Activated T-cell treated with anti-CD3 and anti-CD28 coated beads for 1 hour (primary cell): ENCODE data around the gene PHAF1.

Experiments
- DNase-seq: peaks from one replicate; pipeline ENCODE4 v3.0.0-alpha.2; 2020; ENCODE audit warnings: low read depth

PHAF1 gene

DNA sequence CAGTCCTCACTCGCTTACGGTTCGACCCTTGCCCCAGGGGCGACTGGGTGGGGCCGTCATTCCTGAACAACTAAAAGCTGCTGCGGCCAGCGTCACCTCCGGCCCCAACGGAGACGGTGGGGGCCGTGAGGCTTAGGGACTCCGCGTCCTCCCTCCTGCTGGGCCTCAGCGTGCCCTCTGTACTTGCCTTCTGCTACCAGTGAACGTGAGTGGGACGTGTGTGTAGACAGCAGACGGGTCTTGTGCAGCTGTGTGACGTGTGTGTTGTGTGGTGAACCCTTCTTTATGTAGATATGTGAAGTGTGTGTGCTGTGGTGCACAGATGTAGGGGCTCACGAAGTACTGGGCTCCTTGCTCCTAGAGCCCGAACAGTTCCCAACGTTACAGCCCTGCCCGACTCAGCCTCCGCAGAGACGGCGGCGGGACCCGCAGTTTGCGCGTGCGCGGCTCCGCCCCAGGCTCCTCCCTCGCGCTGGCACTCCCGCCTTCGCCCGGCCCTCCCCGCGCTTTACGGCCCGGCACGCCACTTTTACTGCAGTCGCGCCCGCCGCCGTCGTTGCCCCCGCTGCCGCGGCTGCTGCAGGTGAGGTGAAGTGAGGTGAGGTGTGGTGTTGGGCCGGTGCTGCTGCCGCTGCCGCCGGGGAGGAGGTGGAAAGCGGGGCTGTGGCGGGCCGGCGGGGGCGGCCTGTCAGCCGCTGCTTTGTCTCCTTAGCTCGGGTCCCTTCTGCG lies at the start of gene PHAF1:
Gene PHAF1, plus strand, starts transcription at position 535 of the 729 bp plus-strand sequence. CDS start 235 bp downstream, outside the sequence.
- peak; percentile 94 for DNase-seq

DNA sequence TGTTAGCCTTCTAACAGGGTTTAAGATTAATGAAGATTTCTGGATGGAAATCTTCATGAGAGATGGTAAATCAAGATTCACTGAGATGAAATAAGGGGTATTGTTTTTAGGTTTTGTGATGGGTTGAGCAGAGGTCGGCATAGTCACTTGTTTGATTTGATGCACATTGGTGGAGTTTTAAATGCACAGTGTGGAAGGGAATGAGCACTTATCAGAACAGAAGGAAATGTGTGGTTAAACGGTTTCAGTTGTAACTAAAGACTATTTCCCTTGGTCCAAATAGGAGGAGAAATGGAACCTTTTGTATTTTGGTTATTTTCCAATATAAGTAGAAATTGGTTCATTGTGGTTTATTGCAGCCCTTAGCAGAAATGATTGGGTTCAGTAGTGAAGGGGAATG lies 46.7 kb upstream of the PHAF1 start:
- no peak for DNase-seq

DNA sequence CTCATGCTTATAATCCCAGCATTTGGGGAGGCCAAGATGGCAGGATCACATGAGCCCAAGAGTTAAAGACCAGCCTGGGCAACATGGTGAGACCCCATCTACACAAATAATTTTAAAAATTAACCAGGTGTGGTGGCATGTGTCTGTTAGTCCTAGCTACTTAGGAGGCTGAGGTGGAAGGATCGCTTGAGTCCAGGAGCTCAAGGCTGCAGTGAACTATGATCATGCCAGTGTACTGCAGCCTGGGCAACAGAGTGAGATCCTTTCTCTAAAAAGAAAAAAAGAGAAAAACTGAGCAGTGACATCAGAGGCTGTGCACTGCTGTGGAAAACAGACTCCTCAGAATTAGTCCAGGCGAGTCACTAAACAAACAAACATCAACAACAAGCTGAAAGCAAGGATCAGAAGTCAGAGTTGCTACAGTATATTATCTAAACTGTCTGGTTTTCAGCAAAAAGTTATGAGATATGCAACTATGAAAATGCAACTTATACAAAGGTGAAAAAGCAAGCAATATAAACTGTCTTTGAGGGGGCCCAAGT lies 41.5 kb upstream of the PHAF1 start:
- DNase-seq: no peak

DNA sequence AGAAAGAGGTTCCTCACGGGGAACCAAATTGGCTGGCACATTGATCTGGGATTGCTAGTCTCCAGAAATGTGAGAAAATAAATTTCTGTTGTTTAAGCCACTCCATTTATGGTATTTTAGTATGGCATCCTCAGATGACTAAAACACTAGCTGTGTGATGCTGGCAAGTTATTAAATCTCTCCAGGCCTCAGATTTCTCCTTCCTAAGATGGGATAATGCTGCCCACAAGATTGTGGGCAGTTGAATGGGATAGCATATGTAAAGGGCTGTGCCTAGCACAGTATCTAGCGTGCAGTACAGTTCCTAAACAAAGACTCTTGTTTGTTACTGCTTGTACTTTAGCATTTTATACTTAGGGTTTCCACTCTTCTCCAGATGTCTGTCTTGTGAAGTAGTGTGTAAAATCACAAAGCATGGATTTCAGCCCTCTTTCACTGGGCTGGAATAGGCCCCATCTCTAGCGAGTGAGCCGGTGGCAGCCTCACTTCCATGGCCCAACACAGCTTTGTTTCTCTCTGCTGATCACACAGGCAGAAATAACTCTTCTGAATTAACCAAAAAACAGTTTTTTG lies 38.2 kb upstream of the PHAF1 start:
- DNase-seq: no peak

DNA sequence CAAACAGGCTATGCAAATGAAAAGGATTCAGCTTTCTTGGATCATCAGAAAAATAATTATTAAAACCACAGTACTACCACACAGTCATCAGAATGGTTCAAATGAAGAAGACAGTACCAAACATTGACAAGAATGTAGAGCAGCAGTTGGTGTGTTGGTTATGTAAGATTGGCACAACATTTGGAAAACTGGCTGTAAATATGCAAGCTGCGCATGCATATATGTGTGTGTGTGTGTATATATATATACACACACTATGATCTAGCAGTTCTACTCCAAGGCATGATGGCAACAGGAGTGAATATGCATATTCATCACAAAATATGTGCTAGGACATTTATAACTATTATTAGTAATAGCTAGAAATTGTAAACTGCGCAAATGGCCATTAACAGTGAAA lies 34.4 kb upstream of the PHAF1 start:
- DNase-seq: no peak

DNA sequence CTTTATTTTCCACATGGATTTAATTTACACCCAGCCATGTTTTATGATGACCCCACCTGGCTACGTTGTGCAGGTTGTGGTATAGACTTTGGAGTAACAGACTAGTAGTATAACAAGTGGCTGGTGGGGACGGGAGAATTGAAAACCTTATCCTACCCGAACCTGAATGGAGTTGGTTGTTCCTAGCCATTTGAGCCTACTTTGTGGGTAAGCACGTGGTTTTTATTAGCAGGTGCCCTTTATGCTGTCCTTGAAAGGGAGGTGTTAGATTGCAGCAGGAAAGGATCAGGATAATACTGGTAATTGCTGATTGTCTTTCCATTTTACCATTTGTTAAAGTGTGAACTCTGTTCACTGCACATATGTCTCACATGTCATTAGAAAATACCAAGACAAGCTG lies 31.9 kb upstream of the PHAF1 start:
- no peak for DNase-seq

DNA sequence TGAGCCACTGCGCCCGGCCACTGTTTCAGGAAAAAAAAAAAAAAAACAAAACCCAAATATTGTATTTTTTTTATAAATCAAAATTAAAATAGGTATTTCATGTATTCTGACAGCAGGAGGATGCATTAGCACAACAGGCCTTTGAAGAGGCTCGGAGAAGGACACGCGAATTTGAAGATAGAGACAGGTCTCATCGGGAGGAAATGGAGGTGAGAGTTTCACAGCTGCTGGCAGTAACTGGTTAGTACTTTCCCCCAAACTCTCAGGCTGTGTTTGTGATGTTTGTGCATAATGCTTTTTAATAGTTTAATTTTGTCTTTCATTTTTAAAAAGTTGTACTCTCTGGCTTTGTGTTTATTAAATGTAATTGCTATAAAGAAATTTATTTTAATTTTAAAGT lies 27.6 kb upstream of the PHAF1 start:
- DNase-seq: no peak

DNA sequence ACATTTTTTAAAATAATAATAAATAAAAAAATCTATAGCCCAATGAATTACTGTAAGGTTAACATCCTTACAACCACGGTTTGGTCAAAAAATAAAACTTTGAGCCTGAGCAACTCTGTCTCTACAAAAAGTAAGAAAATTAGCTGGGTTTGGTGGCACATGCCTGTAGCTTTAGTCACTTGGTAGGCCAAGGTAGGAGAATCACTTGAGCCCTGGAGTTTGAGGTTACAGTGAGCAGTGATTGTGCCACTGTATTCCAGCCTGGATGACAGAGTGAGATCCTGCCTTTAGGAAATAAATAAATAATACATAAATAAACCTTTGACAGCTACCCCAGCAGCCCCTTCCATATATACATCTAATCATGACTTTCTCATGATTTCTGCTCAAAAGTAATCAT lies 26.9 kb upstream of the PHAF1 start:
- DNase-seq: no peak

DNA sequence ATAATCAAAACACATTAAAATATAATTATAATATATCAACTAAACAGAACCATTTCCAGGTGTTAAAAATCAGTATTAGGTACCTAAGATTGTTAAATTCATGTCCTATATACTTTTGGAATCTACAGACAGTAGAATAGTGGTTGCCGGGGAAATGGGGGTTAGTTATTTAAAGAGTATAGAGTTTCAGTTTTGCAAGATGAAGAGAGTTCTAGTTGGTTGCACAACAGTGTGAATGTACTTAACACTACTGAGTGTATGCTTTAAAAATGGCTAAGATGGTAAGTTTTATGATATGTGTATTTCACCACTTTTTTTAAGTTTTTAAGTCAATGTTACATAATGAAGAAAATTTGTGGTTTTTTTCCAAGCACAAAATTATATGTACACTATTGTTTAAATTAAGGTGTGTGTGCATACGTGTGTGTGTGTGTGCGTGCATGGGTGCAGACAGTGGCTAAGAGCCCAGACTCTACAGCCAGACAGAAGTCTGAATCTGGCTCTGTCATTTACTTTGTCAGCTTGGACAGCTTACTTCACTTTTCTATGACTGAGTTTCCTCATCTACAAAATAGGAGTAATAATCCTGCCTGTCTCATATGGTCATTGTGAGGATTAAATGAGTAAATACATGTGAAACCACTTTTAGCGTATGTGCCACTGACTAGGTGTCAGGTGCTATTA lies 25.3 kb upstream of the PHAF1 start:
- no peak for DNase-seq

DNA sequence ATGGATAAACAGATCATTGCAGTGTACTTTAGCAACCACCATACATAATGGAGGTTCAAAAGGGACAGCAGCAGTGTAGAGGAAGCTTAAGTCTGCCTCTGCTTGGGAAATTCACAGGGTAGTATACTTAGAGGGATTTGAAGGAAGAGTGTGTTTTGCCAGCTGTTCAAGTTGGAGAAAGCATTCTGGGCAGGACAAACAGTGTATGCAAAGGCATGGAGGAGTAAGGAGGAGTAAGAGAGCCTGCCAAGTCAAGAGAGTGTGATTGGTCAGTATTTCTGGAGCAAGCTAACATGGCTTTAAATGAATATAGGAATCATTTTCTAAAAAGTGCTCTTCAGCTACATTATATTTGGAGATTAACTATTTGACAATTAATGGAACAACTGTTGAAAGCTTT lies 22.9 kb upstream of the PHAF1 start:
- no peak for DNase-seq

DNA sequence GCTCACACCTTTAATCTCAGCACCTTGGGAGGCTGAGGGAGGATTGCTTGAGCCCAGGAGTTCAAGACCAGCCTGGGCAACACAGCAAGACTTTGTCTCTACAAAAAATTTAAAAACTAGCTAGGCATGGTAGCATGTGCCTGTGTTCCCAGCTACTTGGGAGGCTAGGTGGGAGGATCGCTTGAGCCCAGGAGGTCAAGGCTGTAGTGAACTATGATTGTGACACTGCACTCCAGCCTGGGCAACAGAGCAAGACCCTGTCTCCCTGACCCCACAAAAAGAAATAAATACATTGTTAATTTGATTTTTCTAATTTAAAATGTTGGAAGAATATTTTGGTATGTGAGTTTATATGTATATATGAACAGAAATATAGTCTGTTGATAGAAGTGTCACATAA lies 22.4 kb upstream of the PHAF1 start:
- no peak for DNase-seq

DNA sequence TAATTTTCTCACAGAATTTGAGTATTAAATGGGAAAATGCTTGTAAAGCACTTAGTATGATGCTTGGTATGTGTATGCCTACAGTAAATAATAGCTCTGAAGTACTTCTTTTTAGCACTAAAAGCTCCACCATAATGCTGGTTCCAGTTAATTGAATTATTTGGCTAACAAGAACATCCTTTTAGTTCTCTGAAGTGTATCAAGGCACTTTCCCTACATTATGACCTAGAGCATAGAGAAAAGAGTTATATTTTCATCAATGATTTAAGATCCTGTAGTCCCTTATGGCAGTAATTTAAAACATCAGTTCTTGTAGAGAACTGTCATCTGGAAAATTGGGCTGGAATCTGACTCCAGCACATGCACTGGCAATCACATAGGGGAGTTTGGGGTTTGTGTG lies 21.9 kb upstream of the PHAF1 start:
- no peak for DNase-seq

DNA sequence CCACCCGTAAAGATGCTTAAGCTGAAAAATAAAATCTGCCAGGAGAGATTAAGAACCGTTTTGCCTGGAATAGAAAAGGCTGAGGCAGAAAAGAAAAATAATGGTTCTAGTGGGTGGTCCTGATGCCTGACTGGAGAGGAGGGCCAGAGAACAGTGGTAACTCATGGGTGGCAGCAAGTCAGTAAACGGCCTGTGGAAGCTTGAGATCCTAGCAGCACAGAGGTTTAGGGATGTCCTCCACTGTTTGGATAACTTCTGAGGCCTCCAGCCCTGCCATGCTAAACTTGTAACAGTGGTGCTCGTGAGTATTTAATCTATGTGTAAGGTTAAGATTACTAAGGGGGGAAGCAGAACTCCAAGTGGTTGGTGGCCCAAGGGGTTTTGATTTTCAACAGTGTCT lies 21.2 kb upstream of the PHAF1 start:
- no peak for DNase-seq

DNA sequence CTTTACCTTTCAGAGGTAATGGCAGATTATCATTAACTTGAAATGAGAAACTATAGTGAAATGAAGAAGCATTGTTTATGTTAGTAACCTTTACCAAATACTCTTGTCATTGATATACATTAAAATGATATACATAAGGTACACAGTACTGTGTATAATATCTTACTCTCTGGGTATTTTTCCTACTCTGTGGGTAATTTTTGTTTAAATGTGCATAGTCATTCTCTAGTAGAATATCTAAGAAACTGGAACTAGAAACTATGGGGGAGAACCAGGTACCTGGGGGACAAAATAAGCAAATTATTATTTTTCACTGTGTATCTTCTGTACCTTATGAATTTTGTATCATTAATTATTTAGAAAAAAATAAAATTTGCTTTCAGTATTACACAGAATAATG lies 20.6 kb upstream of the PHAF1 start:
- no peak for DNase-seq

DNA sequence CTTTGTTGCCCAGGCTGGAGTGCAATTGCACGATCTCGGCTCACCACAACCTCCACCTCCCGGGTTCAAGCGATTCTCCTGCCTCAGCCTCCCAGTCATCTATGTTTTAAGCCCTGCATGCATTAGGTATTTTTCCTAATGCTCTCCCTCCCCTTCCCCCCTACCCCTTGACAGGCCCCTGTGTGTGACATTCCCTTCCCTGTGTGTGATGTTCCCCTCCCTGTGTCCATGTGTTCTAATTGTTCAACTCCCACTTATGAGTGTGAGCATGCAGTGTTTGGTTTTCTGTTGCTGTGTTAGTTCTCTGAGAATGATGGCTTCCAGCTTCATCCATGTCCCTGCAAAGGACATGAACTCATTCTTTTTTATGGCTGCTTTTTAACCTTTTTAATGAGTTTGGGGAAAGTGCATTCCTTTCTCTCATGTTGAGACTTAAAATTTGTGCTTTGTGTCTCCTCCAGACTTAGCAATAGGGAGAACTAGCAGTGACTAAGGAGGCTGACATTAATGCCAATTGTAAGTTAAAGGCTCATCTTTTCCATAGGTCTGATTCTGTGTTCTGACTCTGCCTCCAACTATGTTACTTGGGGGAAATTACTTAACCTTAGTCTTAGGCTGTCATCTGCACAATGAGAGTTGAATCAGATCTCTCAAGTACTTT lies 17.7 kb upstream of the PHAF1 start:
- no peak for DNase-seq

DNA sequence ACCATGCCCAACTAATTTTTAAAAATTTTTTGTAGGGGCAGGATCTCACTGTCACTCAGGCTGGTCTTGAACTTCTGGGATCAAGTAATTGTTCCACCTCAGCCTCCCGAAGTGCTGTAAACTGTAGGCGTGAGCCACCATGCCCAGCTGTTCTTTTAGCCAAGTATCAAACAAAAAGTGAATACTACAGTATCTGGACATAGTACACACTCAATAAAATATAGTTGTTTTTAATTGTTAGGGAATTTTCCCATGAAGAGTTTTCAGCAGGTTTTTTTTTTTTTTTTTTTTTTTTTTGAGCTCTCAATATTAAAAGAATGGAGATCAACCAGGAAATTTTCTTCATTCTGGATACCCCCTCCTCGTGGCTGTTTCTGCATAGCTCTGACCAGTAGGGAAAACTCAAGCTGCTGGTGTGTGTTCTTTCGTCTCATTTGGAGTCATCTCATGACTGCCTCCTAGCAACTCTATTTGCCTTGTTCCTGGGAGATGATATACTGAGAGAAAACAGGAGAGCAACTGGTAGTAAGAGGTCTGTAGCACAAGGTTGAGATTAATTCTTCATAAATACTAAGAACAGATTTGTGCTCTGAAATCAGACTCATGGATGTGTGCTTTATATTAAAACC lies 16.5 kb upstream of the PHAF1 start:
- no peak for DNase-seq

DNA sequence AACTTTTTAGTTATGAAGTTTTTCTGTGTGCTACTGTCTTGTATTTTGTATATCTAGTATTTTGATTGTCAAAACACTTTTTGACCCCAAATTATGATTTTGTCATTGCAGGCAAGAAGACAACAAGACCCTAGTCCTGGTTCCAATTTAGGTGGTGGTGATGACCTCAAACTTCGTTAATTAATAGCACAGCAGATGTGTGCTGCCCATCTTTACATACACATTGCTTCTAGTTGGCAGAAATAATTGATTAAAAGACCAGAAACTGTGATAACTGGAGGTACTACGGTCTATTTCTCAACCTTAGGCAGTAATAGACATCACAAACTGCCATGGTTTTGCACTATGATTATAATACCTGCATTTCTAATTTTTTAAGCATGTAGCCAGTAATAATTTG lies 11.1 kb upstream of the PHAF1 start:
- DNase-seq: no peak

DNA sequence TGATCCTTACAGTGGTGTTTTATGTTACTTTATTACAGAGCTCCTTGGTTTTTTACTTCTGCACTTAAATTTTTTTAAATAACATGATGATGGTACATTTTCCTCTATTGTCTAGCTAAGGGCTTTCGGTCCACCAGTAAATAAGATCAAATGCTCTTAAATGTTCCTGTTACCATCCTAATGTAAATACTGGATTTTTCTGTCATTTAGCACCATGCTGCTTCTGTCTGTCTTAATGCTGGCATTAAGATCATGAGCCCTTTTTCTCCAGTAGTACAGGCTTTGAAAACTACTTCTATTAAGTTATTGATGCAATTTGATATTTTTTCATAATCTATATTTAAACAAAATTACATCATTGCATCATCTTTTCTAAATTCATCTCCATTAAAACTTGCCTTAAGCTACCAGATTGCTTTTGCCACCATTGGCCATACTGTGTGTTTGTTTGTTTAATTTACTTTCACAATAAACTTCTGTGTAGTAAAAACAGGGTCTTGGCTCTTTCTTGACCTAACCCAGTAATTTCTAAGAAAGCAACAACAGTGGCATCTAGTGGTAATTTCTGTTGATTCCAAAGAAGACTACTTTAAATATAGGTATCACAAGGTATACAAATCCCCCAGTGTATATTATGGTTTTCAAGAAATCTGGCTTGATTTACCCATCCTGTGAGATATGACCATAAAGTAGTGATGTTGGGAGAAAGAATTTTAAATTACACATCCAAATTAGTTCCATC lies 9.0 kb upstream of the PHAF1 start:
- no peak for DNase-seq

DNA sequence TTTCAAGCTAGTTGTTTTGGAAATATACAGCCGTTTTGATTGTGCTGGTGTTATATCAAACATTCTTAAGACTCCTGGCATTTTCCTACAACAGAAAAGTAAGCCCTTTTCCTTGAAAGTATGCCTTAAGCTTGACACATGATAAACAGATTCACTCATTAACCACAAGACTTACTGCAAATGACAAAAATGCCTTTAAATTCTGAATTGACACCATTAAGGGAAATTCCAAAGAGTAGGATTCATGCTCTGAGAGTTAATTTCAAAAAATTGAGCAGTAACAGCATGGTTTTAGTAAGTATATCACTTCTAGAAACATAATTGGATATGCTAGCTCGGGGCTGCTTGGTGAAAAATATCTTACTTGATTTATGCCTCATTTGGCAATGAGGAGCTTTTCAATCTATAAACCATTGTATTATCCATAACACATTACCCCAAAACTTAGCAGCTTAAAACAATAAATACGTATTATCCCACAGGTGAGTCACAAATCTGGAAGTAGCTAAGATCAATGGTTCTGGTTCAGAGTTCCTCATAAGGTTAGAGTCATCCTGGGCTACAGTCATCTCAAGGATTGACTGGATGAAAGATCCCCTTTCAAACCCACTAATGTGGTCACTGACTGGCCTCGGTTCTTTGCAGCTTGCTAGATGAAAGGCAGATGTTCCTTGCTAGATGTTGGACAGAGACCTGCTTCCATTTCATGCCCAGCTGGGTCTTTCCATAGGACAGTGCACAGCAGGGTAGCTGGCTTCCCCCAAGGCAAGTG lies 8.2 kb upstream of the PHAF1 start:
- no peak for DNase-seq

DNA sequence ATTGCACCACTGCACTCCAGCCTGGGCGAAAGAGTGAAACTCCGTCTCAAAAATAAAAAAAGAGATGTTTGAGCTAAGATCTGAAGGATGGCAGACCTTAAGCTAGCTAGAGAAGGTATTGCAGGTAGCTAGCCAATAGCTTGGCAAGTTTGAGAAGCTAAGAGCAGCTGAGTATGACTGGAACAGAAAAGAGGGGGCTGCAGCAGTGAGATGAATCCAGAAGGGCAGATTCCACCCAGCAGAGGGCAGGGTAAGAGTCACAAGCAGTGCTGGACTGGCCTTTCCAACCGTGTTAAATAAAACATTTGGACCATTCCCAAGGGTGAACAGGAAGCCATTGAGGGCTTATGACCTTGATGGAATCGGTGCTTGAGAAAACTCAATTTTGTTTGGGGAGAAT lies 5.7 kb upstream of the PHAF1 start:
- no peak for DNase-seq

DNA sequence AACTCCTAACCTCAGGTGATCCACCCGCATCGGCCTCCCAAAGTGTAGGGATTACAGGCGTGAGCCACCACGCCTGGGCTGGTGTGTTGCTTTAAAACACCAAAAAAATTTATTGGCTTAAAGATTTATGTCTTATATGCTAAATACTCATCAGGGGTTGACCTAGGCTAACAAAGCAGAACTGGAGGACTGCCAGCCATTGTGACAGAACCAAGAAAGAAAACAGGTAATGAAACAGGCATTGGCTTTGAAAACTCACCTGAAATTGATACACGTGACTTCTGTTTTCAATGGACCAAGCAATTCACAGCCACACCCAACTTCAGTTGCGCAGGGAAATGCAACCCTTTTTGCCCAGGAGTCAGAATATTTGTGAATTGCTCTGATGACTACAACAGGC lies 4.9 kb upstream of the PHAF1 start:
- DNase-seq: no peak
